Activated T-cell treated with anti-CD3 and anti-CD28 coated beads, Interleukin-2, amount 50 U/mL, for 48 hours (primary cell): Measurements from ENCODE around the gene NADK2.
"Not testable (repeated sequence)": the region's sequence is repeated elsewhere in the genome, so short reads cannot be mapped to it uniquely, and the experiment has no call there.

Experiments
- DNase-seq, 2 experiments: peaks; one replicate each; pipeline ENCODE4 v3.0.0-alpha.2; 2020

Gene NADK2

DNA sequence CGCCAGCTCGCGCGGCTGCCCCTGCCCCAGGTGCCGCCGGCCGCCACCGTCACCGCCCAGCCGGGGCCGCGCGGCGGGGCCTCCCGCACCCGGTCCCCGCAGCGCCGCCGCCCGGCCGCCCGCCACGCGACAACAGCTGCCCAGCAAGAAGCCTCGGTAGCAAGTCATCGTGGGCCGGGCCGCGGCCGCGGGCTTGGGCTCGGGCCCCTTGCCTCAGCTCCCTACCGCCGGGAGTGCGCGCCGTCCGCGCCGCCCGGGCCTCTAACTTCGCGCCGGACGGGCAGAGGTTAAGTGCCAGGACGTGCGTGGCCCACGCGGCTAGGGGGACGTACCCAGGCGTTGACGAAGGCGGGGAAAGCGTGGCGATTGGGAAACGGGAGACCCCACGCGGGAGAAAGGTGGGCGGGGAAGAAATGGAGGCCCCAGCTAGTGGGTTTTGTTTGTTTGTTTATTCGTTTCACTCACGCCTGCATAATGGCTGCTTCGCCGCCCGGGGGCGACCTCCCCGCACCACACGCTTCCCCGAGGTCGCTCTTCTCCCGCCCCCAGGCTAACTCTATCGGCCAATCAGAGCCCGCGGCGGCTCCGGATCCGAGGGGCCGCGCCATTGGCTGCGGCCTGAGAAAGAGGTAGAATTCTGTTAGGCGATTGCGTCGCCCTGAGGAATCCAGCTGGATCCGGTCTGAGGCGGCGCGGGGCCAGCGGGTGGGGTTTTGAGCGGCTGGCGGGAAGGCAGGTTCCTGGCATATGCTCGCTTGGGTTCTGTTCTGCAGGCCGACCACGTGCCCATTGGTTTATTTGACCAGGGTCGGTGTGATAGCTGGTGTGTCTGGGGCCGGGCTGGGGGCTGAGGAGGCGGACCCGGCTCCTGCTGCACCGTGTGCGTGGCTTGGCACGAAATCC, at the start of gene NADK2:
TSS of gene NADK2 (minus strand) at position 295 of the 903 bp plus-strand sequence. CDS start at position 168, 127 bp downstream.
- peak; percentile 93 to 94 for DNase-seq

GRCh38 chr5:36285837-36286615, 44.3 kb upstream of the NADK2 start:
- DNase-seq: no peak

- DNase-seq: not testable (repeated sequence)
Observed at GRCh38 chr5:36283775-36284174, 42.0 kb upstream of the NADK2 start.

DNA sequence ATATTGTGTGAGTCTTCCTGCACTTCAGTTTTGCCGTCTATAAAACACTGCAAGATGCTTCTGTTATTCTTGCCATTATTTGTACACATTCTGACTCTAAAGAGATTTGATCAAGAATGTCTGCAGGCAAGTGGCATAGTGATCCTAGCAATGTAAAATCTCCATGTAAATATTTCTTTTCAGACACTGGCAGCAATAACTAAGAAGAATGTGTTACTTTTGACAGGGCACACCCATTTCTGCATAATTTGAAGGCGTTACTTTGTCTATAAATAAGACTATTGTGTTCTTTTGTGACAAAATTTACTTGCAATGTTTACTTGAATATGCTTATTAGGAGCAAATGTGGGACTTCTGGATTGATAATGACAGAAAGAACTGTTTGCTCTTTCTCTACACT, 39.9 kb upstream of the NADK2 start:
- no peak for DNase-seq

DNA sequence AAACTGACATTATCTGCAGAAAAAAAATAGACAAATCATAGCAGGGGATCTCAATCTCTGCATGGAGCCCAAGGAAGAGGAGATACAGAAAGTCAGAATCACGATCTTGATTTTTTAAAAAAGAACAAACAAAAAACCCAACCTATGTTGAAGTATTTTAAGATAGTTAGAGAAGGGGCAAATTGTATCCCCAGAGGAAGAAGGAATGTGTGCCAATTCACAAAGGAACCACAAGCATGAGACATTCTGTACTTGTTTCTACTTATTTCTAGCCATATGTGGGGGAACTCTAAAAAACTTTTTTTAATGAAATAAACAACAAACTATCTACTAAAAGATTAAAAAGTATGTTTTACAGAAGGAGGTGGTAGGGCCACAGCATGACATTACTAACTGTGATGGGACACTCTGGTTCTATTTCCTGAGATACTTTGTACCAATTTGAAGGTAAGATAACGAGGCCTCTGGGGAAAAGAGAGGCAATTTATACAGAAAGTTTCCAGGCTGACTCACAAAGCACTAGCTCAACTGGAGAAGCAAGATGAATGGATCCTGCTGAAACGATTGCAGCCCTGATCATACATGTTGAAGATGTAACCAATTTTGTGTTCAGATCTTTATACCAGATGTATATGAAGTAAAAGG, 37.5 kb upstream of the NADK2 start:
- no peak for DNase-seq

- DNase-seq: no peak
Observed at GRCh38 chr5:36277521-36278176, 35.9 kb upstream of the NADK2 start.

DNA sequence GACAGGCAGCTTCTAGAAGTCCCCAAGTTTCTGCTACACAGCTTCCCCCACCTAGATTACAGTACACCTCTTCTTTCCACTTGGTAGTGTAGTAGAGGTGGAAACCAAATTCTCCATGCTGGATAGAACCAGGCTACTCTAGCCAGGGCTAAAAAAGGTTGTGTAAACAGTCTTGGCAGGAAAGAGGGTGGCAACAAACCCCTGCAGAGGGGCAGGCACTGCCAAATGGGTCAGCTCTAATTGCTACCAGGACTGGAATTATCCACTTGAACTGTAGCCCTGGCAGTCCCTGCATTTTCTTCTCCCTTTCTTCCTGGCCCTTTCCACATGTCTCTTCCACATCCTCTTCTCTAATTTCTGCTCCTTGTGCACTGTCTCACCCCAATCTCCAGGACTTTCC, 35.1 kb upstream of the NADK2 start:
- DNase-seq: no peak

DNA sequence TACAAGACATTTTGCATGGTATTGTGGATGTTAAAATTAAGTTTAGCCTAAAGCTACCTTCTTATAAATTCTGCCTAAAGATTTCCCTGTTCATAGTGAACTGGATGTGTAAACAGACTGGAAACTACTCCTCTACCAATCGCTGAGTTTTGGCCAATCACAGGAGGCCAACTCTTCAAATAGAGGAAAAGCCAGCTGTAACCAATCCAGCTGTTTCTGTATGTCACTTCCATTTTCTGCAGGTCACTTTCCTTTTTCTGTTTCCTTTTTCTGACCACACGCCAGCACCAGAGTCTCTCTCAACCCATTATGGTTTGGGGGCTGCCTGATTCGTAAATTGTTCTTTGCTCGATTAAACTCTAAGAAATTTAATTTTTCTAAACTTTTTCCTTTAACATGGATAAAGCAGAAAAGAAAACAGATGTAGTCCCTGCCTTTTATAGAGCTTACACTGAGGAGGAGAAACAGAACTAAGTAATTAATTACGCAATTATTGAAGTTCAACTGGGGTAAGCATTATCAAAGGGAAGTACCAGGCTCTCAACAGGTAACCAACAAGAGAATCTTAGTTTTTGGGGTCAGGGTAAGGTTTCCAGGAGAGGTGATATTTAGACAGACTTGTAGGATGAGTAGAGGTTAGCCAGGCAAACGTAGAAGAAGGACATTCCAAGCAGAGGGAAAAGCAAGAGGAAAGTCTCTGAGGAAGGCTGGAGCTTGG, 32.2 kb upstream of the NADK2 start:
- no peak for DNase-seq

DNA sequence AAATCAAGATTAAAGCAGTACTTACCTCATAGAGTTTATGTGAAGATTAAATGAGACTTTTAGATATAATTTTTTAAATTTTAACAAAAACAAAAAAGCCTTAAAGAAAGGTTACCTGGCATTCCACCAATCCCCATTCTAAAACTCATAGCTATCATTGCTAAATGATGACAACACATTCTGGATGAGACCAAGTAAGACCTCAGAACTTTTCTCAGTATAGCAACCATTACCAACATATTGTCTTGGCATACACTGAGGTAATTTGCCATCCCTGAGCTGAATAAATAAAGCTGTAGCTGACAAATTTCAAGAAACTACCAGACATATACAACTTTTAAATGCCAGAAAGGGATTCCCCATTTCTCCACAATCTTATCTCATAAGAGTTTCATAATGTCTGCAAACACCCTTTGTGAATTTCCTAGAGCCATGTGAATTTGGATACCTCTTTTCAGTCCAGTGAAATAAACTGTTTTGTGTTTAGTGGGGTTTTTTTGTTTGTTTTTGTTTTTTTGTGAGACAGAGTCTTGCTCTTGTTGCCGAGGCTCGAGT, 30.5 kb upstream of the NADK2 start:
- no peak for DNase-seq

DNA sequence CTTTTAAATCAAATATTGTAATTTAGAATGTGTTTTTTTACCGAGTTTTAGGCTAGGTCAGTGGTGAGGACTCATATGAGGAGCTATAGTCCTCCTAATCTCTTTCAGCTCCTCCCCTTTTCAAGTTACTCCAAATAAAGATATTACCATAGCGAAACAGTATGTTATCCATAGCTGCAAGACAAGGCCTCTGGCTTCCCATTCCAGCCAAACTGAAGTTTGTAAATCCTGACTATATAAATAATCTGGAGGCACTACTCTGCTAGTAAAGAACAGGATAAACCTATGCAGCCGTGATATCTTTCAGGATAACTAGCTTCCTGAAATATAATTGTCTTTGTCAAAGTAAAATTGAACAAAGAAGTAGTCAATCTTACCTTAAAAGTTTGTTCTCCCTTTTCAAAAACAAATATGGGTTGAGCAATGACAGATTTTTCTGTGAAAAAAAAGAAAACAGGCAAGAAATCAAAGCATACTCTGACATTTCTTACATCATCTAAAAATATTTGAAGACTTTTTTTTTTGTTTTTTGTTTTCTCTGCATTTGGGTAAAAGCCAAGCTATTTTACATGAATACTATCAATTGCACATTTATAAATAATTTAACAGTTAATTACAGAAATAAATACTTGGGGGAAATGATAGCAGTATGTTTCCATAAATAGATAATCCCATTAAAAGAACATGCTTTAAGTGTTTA, 29.3 kb upstream of the NADK2 start:
- DNase-seq: no peak

DNA sequence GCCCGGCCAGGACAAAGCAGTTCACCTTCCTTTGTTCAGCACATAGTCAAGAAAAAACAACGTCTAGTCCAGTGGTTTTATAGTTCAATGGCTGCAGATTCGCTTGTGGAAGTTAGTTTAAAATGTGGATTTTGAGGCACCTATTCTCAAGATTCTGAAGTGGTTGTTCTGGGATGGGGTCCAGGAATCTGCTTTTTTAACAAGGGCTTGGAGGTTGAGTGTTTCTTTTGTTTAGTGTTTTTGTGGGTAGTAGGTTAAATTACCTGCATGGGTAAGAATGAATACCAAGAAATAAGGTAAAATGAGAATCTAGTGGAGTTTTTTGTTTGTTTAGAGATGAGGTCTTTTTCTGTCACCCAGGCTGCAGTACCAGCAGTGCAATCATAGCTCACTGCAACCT, 28.4 kb upstream of the NADK2 start:
- DNase-seq: no peak

GRCh38 chr5:36269478-36269877, 27.8 kb upstream of the NADK2 start:
- DNase-seq: no peak

DNA sequence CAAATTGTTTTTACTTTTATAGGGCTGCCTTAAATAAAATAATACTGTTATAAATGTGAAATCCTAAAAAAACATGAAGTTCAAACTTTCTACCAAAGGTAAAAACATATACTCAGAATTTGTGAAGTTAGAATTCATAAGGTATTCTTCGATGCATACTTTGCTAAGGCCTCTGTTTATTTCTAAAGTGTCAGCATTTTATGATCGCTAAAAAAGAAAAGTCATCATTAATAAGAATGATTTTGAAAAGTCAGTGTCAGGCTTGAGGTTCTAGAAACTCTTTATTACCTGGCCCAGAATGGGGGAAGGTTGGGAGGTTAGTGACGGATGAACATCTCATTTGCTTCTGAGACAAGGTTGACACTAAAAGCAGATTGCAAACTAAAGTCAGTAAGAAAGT, 26.2 kb upstream of the NADK2 start:
- DNase-seq: no peak

GRCh38 chr5:36264202-36264760, 22.6 kb upstream of the NADK2 start:
- no peak for DNase-seq

GRCh38 chr5:36261186-36261585, 19.5 kb upstream of the NADK2 start:
- DNase-seq: no peak

GRCh38 chr5:36253575-36253974, 11.8 kb upstream of the NADK2 start:
- DNase-seq: no peak

DNA sequence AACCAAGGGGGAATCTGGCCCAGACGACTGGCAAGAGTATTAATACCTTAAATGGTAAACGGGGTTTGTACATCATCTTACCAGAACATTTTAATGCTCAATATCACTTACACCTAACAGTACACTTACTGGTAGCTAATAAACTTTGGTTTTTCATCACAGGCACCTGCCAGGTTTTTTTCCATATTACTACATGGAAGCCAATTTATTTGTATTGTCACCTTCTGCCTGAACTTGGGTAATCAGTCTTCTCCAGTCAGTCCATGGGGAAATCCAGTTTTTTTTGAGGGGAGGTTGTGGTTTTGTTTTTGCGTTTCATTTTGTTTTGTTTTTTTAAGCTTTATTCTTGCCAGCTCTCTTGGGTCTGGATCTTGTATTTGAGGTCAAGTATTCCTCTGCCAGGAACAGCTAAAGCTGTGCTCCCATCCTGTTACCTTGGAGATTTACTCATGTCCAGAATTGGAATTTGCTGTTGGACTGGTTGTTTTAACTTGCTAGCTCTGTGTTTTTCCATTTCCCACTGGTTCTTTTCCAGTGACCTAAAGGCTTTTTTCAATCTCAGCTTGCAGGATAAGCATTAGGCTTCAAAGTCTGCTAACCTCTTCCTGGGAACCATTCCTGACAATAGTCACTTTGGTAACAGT, 11.1 kb upstream of the NADK2 start:
- no peak for DNase-seq

DNA sequence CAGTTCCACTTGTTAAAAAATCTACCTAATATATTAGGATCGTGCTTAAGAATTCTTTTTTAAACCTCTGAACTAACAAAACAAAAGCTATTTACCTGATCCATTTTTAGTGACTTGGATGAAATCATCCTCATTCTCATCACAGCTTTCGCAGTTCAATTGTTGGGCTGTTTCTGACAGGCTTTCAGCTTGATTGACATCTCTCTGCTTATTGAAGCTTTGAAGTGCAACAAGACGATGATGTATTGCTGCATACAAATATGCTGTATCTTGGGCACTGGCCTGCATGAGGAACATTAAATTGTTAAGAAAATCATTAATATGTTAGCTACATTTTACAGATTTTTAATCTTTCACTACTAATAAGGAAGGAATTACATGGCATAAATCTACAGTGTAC, 9.5 kb upstream of the NADK2 start:
- no peak for DNase-seq

DNA sequence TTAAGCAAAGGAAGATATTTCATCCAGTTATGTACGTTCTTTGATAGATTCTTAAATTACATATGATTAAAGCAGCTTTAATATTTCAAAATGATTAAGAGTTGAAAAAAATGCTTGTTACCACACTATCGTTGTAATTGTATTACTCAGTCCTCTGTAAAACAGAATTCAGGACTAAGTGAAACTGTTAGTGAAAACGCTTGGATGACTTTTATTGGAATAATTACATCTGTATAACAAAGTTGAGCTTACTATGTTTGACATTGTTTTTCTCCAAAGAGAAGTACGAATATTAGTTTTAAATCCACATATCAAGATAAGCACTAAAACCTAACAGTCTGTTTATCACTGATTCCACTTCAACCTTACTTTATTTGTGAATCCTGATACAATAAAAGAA, 8.7 kb upstream of the NADK2 start:
- DNase-seq: no peak

GRCh38 chr5:36246036-36246800, 4.5 kb upstream of the NADK2 start:
- no peak for DNase-seq
